Memory B cell (primary cell): ENCODE results near the gene ISM1.

Source experiments
- ATAC-seq: fragments of 150-1000 bp; cut with Tn5 transposase; 2 replicates; pipeline ENCODE4 v1.10.0; 2021; ENCODE audit warnings: low read depth, mild to moderate bottlenecking, moderate library complexity
- DNase-seq, 2 donors: peaks; one replicate each; pipeline ENCODE4 v3.0.0; 2022; ENCODE audit warnings: low spot score in 2 of 2
- H3K27ac Mint-ChIP-seq: one replicate; pipeline ENCODE4 v1.8.0; 2022; ENCODE audit warnings: mild to moderate bottlenecking, moderate library complexity, mixed read lengths
- H3K27me3 Mint-ChIP-seq: one replicate; pipeline ENCODE4 v1.8.0; 2022; ENCODE audit warnings: mixed read lengths
- H3K36me3 Mint-ChIP-seq: one replicate; pipeline ENCODE4 v1.8.0; 2022; ENCODE audit warnings: mild to moderate bottlenecking, mixed read lengths
- H3K4me1 Mint-ChIP-seq: one replicate; pipeline ENCODE4 v1.8.0; 2022; ENCODE audit warnings: mixed read lengths
- H3K4me3 Mint-ChIP-seq: one replicate; pipeline ENCODE4 v1.8.0; 2022; ENCODE audit warnings: mild to moderate bottlenecking, moderate library complexity, mixed read lengths
- H3K9me3 Mint-ChIP-seq: one replicate; pipeline ENCODE4 v1.8.0; 2022; ENCODE audit warnings: mixed read lengths

The ISM1 gene

DNA sequence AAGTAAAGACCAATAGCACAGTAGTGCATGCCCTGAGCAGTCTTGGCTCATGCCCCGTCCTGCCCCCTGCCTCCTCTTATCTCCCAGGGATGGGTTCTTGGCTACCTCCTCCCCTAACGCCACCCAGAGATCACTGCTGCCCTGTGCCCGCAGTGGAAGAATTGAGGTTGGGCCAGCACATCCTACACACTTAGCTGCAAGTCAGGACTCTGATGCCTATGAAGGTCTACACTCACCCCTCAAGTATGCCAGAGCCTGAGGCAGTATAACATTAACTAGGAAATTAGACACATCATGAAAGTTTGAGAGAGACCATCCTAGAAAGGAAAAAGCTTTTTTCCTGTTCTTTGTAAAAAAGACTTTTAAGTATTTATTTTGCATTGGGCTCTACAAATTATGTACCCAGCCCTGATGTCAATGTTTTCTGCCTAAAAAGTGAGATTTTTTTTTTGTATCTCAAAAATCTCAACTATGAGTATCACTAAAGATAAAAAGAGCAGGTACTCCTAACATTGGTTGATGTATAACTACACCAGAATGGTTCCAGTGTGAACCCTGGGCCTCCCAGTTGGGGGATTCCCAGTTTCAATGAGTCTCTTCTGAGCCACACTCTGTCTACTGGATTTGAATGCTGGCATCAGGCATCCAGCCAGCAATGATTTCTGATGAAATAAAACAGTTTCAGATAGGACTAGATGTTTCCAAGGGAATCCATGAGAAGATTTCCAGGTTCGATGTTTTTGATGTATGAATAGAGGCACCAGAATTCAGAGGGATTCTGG lies 115.4 kb downstream of the ISM1 start:
- Mint-ChIP-seq H3K27ac (no peak overlapping the region), H3K9me3 (no peaks in the 10 kb centered on the region), H3K4me3 (no peak overlapping the region), H3K4me1 (no peaks in the 10 kb centered on the region), H3K27me3 (peaks cover 3% of the 10 kb centered on the region), H3K36me3 (no peaks in the 10 kb centered on the region)
- DNase-seq: no peak
- no peak for ATAC-seq

DNA sequence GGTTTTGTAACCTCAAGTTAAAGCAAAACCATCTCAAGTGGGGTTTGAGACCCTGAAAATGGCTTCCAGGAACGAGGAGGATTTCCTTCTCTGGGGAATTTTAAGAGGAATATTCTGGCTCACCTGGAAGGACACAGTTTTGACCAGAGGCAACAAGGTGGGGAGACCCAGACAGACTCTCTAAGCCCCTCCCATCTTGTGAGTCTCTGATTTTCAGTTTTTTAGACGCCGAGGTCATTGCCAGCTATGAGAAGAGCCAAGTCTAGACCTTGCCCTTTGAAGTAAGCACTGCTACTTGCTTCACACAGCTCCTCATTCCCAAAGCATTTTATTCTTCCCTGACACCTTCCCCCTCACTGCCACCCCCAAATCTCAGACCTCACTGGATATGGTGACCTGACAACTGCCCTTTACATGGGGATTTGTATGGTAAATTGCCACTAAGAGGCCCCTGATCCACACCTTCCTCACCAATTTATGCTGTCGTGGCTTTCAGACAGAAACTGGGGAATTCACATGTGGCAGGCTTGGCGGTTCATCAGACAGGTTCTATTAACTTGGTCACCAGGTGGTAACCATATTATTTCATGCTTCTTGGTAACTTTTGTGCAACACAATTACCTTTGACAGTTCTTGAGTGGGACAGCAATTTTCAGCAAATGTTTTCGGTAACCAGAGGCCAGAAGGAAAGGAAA lies 116.2 kb downstream of the ISM1 start:
- DNase-seq (no peak), ATAC-seq (no peak)
- Mint-ChIP-seq H3K9me3 (no peaks in the 10 kb centered on the region), H3K4me3 (no peak overlapping the region), H3K27ac (no peak overlapping the region), H3K36me3 (no peaks in the 10 kb centered on the region), H3K27me3 (peaks cover 3% of the 10 kb centered on the region), H3K4me1 (no peaks in the 10 kb centered on the region)

DNA sequence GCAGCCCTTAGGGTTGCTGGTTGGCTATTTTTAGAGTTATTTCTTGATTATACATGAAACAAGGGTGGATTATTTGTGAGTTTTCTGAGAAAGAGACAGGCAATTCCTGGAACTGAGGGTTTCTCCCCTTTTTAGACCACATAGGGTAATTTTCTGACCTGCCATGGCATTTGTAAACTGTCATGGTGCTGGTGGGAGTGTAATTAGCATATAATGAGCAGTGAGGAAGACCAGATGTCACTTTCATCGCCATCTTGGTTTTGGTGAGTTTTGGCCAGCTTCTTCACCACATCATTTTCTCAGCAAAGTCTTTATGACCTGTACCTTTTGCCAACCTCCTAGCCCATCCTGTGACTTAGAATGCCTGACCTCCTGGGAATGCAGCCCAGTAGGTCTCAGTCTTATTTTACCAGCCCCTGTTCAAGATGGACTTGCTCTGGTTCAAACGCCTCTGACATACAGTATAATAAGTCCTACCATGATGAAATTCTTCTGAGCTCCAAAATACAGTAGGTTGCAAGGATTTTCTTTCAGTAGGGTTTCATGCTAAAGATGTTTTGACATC lies 117.1 kb downstream of the ISM1 start:
- Mint-ChIP-seq H3K27ac (no peak overlapping the region), H3K4me1 (no peaks in the 10 kb centered on the region), H3K9me3 (no peaks in the 10 kb centered on the region), H3K4me3 (no peak overlapping the region), H3K27me3 (peaks cover 3% of the 10 kb centered on the region), H3K36me3 (no peaks in the 10 kb centered on the region)
- ATAC-seq: no peak
- DNase-seq: no peak

DNA sequence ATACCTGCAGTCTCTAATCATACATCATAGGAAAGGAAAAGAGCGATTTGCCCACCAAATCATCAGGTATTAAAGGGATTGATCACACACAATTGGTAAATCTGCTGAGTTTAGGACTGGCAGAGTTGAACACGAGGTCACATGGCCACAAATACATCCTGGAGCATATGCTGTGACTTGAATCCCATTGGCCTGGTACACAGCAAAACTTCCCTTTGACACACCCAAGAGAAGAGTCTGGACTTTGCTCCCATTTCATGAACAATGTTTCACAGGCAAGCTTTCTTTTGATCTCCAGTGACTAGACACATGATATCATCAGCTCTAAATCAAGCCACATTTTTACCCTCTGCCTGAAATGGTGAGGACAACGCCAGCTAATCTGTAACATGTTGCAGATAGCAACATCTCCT lies 117.9 kb downstream of the ISM1 start:
- no peak for ATAC-seq
- H3K4me1 Mint-ChIP-seq: no peaks in the 10 kb centered on the region
- H3K9me3 Mint-ChIP-seq: no peaks in the 10 kb centered on the region
- no peak overlapping the region for H3K4me3 Mint-ChIP-seq
- no peaks in the 10 kb centered on the region for H3K36me3 Mint-ChIP-seq
- no peaks in the 10 kb centered on the region for H3K27me3 Mint-ChIP-seq
- H3K27ac Mint-ChIP-seq: no peak overlapping the region
- no peak for DNase-seq

DNA sequence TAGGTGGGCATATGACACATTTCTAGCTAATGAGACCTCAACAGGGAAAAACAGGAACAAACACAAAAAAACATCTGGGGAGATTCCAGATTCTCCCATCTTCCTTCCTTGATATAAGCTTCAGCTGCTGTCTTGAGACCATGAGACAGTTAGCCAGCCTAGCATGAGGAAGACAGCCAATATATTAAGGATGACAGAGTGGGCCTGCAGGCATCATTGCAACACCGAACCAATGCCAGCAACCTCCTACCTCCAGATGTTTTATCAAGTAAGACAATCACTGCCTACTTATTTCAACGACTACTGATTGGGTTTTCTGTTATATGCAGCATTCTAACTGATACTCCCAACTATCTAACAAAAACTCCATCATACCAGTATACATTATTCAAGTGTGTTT lies 119.0 kb downstream of the ISM1 start:
- Mint-ChIP-seq H3K36me3 (no peaks in the 10 kb centered on the region), H3K4me1 (no peaks in the 10 kb centered on the region), H3K27me3 (no peaks in the 10 kb centered on the region), H3K4me3 (no peak overlapping the region), H3K9me3 (no peaks in the 10 kb centered on the region), H3K27ac (no peak overlapping the region)
- DNase-seq (no peak), ATAC-seq (no peak)

DNA sequence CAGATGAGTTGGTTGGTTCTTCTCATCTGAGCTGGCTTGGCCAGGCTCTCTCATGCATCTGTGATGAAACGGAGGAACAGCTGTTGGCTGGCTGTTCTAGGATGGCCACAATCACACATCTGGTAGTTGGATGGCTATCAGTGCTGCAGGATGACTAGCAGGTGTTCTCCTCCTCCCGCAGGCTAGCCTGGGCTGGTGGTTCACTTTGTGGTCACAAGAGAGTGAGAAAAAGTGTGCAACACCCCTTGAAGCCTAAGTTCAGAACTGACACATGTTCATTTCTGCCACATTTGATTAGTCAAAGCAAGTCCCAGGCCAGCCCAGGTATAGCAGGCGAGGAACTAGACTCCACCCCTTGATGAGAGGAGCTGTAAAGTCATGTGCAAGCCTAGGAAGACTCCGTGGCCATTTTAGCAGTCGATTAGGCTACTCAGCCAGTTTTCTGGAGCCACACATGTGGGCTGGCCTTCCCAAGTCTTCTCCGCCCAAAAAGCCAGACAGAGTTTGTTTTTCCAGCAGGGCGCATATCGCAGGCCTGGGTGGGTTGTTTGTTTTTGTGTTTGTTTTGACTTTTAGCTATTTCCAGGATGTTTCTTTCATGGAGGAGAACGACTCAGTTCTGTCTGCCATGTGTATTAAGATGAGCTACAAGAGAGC lies 120.8 kb downstream of the ISM1 start:
- Mint-ChIP-seq H3K4me3 (no peak overlapping the region), H3K36me3 (no peaks in the 10 kb centered on the region), H3K4me1 (no peaks in the 10 kb centered on the region), H3K27ac (no peak overlapping the region), H3K9me3 (no peaks in the 10 kb centered on the region), H3K27me3 (no peaks in the 10 kb centered on the region)
- DNase-seq (no peak), ATAC-seq (no peak)

DNA sequence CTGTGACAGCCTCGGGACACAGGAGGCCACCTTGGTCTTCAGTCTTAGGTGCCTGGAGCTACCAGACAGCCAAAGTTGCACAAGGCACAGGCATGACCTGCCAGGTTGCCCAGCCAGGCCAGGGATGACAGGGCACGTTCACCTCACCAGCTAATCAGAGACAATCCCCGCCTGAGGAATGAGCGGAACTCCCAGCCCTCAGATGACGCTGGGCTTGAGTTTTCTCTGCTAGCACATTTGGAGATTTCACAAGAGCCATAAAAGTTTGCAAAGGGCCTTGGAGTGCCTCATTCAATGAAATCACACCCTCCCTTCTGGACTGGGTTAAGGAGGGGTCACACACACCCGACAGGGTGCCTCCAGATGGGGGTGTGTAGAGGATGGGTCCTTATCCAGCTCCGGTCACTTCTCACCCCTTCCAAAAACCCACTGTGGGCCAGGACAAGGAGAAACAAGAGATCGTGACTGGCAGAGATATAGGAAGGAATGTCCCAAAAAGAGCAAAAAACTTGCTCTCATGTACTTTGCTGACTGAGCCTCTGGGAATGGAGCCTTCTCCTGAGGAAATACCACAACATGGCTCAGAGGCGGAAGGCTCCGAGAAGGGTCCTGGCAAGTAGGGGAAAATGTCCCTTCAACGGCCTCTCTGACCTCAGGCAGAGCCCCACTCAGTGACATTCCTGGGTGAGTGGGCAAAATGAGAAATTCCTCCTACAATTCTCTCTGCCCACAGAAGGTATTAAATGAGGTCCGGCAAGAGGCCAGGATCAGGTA lies 121.6 kb downstream of the ISM1 start:
- Mint-ChIP-seq H3K9me3 (no peaks in the 10 kb centered on the region), H3K27ac (no peak overlapping the region), H3K4me3 (no peak overlapping the region), H3K4me1 (no peaks in the 10 kb centered on the region), H3K36me3 (no peaks in the 10 kb centered on the region), H3K27me3 (peaks cover 2% of the 10 kb centered on the region)
- DNase-seq: no peak
- ATAC-seq: no peak

DNA sequence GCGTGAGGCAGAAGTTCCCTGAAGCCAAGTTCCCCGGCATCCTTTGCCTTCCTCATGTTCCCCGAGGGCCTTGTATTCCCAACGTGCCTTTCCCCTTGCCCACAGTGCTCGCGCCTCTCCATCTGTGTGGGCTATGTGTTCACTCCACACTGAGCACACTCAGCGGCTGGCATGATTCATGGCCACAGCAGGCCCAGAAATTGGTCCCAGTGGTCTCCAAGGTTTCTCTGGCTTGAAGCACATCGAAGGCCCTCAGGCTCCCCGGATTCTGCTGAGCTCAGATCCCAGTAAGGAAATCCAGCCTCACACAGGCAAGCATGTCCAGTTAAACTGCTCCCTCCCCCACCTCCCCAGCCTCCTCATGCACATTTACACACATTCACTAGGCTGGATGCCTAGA lies 123.6 kb downstream of the ISM1 start:
- Mint-ChIP-seq H3K27me3 (peaks cover 2% of the 10 kb centered on the region), H3K27ac (no peak overlapping the region), H3K36me3 (no peaks in the 10 kb centered on the region), H3K4me1 (no peaks in the 10 kb centered on the region), H3K4me3 (no peak overlapping the region), H3K9me3 (no peaks in the 10 kb centered on the region)
- ATAC-seq (no peak), DNase-seq (no peak)

DNA sequence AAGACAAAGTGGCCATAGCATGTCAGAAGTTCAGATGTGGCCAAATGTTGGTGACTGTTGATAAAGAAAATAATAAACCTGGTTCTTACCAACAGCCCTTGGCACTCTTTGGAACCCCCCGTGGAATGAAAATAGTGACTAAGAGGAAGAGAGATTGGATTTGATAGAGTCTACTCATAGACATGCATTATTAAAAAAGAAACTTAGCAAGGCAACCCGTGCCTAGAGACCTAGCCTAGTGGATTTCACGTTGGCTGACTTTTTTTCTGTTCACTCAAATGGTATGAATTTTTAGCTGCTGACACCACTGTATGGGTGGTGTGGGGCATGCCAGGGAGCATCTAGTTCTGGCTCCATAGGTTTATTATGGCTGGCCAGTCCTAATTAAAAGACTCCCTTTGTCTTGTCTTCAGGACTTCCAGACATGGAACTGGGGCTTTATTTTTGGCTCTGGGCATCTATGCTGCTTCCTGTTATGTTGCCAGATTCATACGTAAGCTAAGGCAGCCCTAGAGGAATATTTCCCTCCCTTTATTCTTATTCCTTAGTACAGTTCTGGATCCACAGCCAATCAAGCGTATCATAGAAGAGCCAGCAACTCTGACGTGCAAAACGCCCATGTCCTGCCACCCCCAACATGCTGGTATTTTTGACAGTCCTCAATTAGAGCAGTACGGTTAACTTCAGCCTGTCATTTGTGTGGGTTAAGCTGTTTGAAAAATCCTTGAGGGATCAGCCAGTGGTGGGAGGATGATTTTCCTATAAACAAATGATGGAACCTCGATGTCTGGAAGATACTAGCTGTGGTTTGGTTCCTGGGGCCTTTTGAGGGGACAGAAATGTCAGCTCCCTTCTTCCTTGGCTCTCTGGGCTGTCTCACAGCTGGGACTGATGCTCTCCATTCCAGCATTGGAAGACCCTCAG lies 127.5 kb downstream of the ISM1 start:
- Mint-ChIP-seq H3K36me3 (no peaks in the 10 kb centered on the region), H3K4me1 (no peaks in the 10 kb centered on the region), H3K27ac (no peak overlapping the region), H3K9me3 (no peaks in the 10 kb centered on the region), H3K4me3 (no peak overlapping the region), H3K27me3 (peaks cover 2% of the 10 kb centered on the region)
- ATAC-seq: no peak
- no peak for DNase-seq

DNA sequence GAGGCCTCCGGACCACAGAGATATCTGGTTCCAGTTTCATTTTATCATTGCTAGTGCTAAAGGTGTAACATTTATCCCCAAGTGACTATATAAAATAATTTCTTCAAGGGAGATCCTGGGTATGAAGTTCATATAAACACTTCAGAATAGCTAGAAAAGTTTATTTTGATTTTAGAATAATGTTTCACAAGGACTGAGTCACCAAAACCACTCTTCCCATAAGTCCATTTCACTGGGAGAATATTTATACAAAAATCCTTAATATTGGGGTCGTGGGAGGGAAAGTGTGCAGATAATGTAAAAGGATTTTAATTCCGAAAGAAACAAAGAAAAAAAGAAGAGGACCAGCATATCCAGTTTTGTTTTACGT lies 128.1 kb downstream of the ISM1 start:
- Mint-ChIP-seq H3K4me3 (no peak overlapping the region), H3K27me3 (peaks cover 2% of the 10 kb centered on the region), H3K27ac (no peak overlapping the region), H3K36me3 (no peaks in the 10 kb centered on the region), H3K4me1 (no peaks in the 10 kb centered on the region), H3K9me3 (no peaks in the 10 kb centered on the region)
- DNase-seq: no peak
- no peak for ATAC-seq
